GM21717 (cell line): ENCODE measurements around the gene VRK3.

Experiments
- ATAC-seq: cut with Tn5 transposase; IDR thresholded peaks from one replicate; pipeline ENCODE4 v1.9.1; 2021; ENCODE audit warnings: mild to moderate bottlenecking, moderate library complexity; ENCODE audit not compliant: unreplicated experiment

The VRK3 gene

GRCh38 chr19:50036908-50037307 is 11.7 kb upstream of the VRK3 start:
- no peak for ATAC-seq

GRCh38 chr19:50030937-50031336 is 5.8 kb upstream of the VRK3 start:
- no peak for ATAC-seq

DNA sequence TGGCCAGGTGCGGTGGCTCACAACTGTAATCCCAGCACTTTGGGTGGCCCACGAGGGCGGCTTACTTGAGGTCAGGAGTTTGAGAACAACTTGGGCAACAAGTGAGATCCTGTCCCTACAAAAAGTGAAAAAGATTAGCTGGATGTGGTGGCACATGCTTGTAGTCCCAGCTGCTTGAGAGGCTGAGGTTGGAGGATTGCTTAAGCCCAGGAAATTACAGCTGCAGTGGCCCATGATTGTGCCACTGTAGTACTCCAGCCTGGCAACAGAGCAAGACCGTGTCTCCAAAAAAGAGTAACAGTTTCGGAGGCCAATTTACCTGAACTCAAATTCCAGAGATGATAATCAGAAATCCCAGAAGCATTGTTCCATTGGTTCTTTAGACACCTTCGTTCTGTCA is 5.1 kb upstream of the VRK3 start:
- ATAC-seq = no peak

DNA sequence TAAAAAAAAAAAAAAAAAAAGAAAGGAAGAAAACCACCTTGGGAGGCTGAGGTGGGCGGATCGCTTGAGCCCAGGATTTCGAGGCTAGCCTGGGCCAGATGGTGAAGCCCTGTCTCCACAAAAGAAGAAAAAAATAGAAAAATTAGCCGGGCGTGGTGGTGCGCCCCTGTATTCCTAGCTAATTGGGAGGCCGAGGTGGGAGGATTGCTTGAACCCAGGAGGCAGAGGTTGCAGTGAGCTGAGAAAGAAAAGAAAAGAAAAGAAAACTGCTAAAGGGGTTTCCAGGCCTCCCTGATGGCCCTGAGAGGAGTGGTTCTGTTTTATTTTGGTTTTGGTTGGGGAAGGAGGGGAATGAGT is 1.4 kb upstream of the VRK3 start:
- no peak for ATAC-seq

DNA sequence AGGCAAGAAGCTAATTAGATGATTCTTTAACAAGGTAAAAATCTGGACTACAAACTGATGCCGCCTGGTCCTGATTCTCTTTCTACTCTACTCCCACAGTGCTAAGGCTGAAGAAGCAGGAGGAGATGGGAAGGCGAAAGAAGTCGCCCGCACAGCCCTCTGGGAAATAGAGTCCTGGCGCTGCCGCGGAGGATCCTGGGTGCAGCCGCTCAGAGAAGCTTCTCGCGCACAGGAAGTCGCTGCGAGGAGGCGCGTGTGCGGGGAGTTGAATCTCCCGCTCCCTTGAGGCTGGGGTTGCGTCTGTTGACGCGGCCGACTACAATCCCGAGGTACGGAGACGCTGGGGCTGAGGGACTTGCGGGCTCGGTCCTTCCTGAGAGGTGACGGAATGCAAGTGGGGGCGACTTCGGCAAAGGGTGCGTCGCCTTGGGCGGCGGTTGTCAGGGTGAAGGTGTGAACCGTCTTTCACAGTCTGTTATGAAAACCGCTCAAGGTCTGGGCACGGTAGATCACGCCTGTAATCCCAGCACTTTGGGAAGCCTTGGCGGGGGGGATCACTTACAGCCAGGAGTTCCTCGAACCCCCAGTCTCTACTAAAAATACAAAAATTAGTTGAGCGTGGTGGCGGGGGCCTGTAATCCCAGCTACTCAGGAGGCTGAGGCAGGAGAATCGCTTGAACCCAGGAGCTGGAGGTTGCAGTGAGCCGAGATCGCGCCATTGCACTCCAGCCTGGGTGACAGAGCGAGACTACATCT is 800 bp upstream of the VRK3 start, which contains the start of gene ZNF473:
Gene ZNF473 (plus strand): TSS at position 212 of the 756 bp plus-strand sequence. CDS start 5,078 bp downstream, outside the sequence.
- ATAC-seq = peak; percentile 56

- peak; percentile 9 for ATAC-seq
Measured at GRCh38 chr19:50024719-50025021, 502 bp downstream of the VRK3 start.

DNA sequence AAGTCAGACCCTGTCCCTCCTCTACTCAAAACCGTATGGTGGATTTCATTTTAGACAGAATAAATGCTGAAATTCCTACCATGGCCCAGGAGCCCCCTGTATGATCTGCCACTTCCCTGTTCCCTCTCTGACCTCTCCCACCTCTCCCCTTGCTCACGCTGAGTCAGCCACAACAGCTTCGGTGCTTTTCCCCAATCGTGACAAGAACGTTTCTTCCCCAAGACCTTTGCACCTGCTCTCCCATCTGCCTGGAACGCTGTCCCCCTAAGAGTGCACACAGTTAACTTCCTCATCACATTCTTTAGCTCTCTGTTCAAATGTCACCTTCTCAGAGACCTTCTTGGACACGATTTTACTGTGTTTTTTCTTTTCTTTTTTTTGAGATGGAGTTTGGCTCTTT is 2.3 kb downstream of the VRK3 start:
- ATAC-seq = no peak

GRCh38 chr19:50020481-50020880 is 4.7 kb downstream of the VRK3 start:
- no peak for ATAC-seq

GRCh38 chr19:50016225-50016807 is 8.9 kb downstream of the VRK3 start:
- no peak for ATAC-seq

DNA sequence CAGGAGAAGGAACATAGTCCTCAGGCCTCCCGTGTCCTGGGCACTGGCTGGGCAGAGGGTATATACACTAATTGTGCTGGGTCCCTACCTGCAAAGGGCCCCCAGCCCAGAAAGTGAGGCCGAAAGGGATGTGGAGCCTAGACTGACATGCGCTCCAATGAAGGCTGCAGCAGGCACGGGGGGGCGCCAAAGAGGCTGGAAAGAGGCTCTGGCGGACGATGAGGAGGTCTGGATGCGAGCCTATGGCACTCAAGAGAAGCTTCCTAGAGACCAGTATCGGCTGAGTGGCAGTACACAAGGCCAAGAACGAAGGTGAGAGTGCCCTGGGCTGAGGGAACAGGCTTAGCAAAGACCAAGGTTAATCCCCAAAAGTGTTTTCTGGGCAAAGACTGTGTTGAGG is 16.6 kb downstream of the VRK3 start:
- ATAC-seq = no peak

- no peak for ATAC-seq
Measured at GRCh38 chr19:50007947-50008346, 17.2 kb downstream of the VRK3 start.

GRCh38 chr19:50007170-50007569 is 18.0 kb downstream of the VRK3 start:
- ATAC-seq = no peak

DNA sequence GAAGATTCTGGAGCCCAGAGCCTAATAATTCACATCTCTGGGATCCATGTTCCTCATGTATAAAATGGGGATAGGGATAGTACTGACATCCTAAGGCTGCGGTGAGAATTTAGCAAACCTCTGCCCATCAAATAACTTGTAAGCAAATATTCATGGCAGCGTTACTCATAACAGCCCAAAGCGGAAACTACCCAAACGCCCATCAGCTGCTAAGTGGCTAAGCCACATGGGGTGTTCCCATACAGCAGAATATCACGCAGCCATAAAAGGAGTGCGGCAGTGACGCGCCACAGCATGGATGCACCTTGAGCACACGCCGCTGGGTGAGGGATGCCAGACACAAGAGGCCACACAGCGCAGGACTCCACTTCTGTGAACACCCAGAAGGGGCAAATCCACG is 19.7 kb downstream of the VRK3 start:
- no peak for ATAC-seq

DNA sequence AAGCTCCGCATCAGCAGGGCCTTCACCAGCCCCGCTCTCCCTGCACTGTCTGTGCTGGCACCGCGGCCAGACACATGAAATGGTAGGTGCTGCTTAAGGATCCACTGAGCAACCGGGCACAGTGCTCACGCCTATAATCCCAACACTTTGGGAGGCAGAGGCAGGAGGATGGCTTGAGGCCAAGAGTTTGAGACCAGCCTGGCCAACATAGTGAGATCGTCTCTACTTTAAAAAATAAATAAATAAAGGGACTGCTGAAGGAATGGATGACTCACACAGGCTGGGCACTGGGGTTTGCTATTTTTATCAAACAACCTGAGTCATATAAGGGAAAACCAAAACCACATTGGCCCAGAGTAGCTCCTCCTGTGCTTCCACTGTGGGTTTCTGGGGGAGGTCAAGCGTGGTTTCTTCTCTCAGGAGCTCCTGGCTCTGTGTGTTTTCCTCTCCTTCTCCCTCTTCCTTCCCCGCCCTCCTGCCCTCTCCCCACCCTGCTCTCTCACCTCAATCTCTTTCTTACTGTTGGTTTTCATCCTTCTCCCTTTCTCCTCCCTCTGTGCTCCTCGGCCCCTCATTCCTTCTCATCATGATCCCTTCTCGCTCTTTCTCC is 21.3 kb downstream of the VRK3 start:
- no peak for ATAC-seq

DNA sequence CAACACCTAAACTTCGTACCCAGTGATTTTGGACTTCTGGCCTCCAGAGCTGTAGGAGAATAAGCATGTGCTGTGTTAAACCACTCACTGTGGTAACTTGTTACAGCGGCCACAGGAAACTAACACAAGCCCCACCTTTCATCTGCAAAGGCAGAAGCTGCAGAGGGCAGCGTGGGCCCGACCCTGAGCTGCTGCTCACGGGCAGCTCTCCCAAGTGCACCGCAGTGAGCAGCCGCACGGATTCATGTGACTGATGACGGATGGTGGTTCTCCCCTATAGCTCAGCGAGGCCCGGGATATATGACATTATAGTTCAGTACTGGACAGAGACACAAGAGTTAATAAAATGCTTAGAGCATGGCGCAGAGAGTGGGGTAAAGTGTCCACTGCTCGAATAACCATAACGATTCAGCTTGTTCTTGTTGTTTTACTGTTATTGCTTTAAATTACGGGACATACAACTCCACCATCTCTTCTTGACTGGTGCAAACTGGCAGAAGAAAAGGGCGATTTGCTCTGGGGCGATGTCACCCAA is 21.9 kb downstream of the VRK3 start:
- ATAC-seq = no peak

DNA sequence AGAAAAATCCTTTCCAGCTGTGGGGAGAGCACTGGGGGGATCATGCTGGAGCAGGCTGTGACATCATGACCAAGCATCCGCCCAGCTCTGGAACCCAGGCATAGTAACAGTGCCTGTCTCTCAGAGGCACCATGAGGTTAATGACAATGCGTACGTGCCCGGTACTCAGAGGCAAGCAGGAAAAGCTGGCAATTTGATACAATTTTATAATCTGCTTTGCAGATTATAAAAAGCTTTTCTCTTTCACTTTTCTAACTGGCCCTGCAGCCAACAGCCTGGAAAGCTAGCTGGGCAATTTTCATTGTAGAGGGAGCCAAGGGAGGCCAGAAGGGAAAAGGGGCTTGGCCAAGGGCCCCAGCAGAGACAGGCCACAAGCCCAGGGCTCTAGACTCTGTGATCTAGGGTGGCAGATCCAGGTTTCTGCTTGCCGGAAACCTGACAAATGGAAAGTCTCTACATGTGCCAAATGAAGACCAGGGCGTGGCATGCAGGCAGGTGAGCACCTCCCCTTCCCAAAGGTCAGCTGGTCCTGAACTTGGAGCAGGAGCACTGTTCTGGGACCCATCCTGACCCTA is 22.7 kb downstream of the VRK3 start:
- ATAC-seq = no peak

DNA sequence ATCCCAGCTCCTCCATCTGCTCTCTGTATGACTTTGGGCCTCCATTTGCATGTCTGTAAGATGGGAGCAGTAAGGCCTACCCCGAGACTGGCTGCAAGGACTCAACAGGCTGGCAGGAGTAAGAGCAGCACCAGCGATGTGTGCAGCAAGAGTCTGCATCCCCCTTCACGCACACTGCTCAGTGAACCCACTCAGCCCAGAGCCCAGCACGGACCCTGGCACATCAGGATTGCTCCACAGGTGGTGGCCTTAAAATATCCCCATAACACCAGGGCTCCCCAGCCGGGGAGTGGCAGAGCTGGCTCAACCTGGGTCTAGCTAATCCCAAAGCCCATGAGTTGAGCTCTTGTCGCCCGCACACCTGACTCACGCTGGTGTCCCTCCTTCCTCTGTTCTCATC is 23.4 kb downstream of the VRK3 start:
- no peak for ATAC-seq

DNA sequence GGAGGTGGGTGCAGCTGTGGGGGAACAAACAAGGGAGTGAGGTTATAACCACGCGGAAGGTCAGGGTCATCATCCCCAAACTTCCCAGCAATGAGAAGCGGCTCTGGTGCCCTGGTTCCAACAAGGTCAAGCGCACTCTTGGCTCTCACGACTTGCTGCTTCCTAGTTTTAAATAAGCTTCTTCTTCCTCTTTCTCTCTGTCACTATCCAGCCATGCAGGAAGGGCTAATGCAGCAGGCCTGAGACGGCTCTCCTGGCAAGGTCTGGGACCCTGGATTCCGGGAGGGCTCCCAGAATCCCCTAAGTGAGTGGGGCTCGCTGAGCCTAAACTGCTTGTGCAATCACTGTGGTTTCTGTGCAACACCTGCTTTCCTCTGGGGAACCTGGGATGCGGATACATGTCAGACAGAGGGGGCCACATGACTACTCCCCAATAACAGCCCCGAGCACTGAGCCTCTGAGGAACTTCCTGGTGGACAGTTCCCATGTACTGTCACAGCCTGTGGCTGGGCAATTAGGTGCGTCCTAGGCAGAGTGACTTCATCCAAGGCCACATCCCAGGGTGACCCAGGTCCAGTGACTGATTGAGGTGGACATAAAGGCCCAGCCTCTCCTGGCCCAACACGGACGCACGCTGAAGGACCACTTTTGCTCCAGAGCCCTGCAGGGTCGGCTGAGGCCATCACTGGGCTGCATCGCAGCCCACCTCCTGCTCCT is 24.2 kb downstream of the VRK3 start:
- no peak for ATAC-seq

GRCh38 chr19:50000038-50000840 is 24.9 kb downstream of the VRK3 start:
- ATAC-seq = no peak

- ATAC-seq = no peak
Measured at GRCh38 chr19:49999371-50000010, 25.7 kb downstream of the VRK3 start.
